Activated naive CD4-positive, alpha-beta T cell treated with anti-CD3 and anti-CD28 coated beads, Interleukin-2, amount 10 ng/mL, durations not matched to agents 7 days and 5 days (primary cell): ENCODE measurements around the gene EVX2.

Experiments
- CTCF ChIA-PET: fragments of 350-600 bp; sonication (Branson Sonifier 250); formaldehyde crosslinking; loops from one replicate; lab custom pipeline; 2021; ENCODE audit warnings: antibody characterized with exemption; lab: Charles Lee
- DNase-seq: peaks from one replicate; pipeline ENCODE4 v3.0.0-alpha.2; 2020
- H3K27ac Mint-ChIP-seq: one replicate; pipeline ENCODE4 v1.8.0; 2021; ENCODE audit warnings: mild to moderate bottlenecking, moderate library complexity, mixed read lengths
- H3K27me3 Mint-ChIP-seq: one replicate; pipeline ENCODE4 v1.8.0; 2021; ENCODE audit warnings: mild to moderate bottlenecking, mixed read lengths
- H3K36me3 Mint-ChIP-seq: one replicate; pipeline ENCODE4 v1.8.0; 2021; ENCODE audit warnings: mixed read lengths
- H3K4me1 Mint-ChIP-seq: one replicate; pipeline ENCODE4 v1.8.0; 2021; ENCODE audit warnings: mixed read lengths
- H3K4me3 Mint-ChIP-seq: one replicate; pipeline ENCODE4 v1.8.0; 2021; ENCODE audit warnings: mild to moderate bottlenecking, moderate library complexity, mixed read lengths
- H3K9me3 Mint-ChIP-seq: one replicate; pipeline ENCODE4 v1.8.0; 2021; ENCODE audit warnings: mixed read lengths

The EVX2 gene

DNA sequence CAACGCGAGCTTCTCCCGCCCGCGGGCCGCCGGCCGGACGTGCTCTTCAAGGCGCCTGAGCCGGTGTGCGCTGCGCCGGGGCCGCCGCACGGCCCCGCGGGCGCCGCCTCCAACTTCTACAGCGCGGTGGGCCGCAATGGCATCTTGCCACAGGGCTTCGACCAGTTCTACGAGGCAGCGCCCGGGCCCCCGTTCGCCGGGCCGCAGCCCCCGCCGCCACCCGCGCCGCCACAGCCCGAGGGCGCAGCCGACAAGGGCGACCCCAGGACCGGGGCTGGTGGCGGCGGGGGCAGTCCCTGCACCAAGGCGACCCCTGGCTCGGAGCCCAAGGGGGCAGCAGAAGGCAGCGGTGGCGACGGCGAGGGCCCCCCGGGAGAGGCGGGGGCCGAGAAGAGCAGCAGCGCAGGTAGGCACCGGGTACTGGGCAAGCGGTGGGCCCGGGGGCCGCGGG is 24.0 kb upstream of the EVX2 start:
- Mint-ChIP-seq H3K27me3 (peaks cover 92% of the 10 kb centered on the region), H3K4me1 (peaks cover 7% of the 10 kb centered on the region), H3K36me3 (peaks cover 9% of the 10 kb centered on the region), H3K27ac (no peak overlapping the region), H3K9me3 (peaks cover 4% of the 10 kb centered on the region), H3K4me3 (no peak overlapping the region)
- CTCF ChIA-PET, result no interaction called here
- DNase-seq, result no peak

DNA sequence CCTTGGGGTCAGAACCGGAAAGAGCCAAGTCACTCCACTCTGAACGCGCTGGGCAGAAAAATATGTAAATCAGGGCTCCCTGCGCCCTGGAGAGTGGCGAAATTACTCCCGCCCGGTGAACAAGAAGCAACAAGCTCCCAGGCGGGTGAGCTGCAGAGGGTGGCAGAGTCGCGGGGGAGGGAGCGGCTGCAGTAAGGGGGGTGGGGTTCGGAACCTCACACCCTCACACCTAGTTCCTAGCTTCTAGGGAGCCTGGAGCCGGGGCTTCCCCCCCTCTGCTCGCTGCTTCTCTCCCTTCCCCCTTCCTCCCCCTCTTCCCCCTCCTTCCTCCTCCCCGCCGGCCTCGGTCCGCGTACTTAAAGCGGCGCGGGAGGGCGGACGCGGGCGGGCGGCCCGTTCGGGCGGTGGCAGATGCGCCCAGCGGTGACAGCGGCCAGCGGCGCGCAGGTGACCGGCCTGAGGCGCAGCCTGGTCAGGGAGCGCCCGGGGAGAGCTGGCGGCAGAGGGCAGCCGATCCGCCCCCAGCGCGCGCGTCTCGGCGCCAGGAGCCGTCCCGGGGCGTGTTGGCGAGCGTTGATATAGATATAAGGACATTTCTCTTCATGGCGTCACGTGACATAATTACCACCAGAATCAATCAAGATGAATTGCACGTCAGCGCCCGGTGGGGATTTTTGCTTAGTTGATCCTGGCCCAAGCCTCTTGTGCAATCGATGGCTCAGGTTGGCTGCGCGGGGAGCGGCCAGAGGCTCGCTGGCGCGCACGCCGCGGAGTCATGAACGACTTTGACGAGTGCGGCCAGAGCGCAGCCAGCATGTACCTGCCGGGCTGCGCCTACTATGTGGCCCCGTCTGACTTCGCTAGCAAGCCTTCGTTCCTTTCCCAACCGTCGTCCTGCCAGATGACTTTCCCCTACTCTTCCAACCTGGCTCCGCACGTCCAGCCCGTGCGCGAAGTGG is 23.1 kb upstream of the EVX2 start, which contains the start of gene HOXD11:
Gene HOXD11, plus strand, starts transcription at position 700 of the 959 bp plus-strand sequence. Its CDS starts 76 bp downstream, at position 776.
- no peak for DNase-seq

DNA sequence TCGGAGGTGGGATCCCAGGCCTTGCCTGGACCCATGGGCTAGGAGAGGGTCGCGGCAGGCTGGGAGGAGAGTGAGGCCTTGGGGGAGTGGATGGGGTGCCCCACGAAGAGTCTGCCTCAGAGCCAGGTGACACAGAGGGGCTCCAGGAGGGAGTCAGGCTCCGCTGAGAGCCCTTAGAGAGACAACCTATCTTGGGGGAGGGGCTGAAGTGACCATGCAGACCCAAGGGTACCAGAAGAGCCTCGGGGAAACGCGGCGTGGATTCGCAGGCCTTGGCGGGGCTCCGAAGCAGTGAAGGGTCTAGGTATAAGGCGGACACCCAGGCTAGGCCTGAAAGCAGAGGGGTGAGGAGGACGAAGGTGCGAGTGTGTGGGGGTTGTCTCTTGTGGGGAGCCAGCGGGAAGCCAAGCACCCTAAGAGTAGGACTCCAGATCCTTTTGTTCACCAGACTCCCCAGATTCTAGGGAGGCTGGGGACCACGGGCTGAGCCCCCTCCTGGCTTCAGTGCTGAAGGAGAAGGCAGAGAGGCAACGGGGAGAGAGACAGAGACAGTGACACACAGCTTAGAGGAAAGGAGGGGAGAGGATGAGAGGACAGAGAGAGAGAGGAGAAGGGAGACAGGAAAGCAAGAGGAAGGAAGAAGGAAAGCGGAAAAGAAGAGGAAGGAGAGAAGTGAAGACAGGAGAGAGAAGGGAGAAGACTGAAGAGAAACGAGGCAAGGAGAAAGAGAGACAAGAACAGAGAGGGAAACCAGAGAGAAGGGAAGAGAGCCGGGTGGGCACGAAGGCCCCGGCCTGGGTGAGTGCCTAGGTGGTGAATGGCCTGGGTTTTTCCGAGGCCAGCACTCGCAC is 22.2 kb upstream of the EVX2 start:
- peaks cover 7% of the 10 kb centered on the region for H3K4me1 Mint-ChIP-seq
- CTCF ChIA-PET, result no interaction called here
- DNase-seq, result no peak
- H3K4me3 Mint-ChIP-seq, result peak overlapping the region; percentile 43
- peaks cover 92% of the 10 kb centered on the region for H3K27me3 Mint-ChIP-seq
- peaks cover 7% of the 10 kb centered on the region for H3K36me3 Mint-ChIP-seq
- H3K9me3 Mint-ChIP-seq, result peaks cover 4% of the 10 kb centered on the region
- peak overlapping the region; percentile 82 for H3K27ac Mint-ChIP-seq

More for the DNA sequence above, 23.1 kb upstream of the EVX2 start, which contains the start of gene HOXD11:
- peak within 1 kb of the TSS; percentile 43 for H3K4me3 Mint-ChIP-seq
- CTCF ChIA-PET, result no interaction called here
- peaks cover 4% of the 10 kb centered on the region for H3K9me3 Mint-ChIP-seq
- H3K36me3 Mint-ChIP-seq, result peaks cover 9% of the 10 kb centered on the region
- H3K27ac Mint-ChIP-seq, result peak within 1 kb of the TSS; percentile 82
- peaks cover 92% of the 10 kb centered on the region for H3K27me3 Mint-ChIP-seq
- peaks cover 7% of the 10 kb centered on the region for H3K4me1 Mint-ChIP-seq

DNA sequence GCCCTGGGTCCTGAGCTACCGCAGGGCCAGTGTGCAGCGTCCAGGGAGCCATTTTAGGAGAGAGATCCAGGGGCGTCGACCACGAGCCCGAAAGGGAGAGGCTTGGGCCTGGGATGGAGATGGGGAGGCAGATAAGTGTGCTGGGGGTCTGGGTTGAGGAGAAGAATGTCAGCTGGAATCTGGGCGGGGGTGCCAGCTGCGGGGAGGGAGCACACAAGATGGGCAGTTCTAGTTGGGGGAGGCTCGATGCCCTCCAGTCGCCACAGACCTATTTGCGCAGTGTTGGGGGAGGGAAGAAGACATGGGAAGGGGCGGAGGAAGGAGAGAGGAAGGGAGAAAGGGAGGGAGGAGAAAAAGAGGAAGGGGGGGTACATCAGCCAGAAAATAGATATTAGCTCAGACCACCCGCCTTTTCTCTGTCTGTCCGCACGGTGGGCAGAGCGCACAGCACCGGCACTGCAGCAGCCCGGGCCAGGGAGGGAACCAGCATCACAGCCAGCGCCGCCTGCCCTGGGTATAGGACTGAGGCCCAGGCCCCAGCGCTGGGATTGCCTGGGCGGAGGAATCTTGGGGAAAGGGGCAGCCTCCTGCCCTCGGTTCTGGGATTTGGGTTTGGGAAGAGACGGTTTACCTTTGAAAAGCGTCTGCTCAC is 21.4 kb upstream of the EVX2 start:
- H3K9me3 Mint-ChIP-seq, result peaks cover 4% of the 10 kb centered on the region
- no peak for DNase-seq
- peaks cover 95% of the 10 kb centered on the region for H3K27me3 Mint-ChIP-seq
- peaks cover 7% of the 10 kb centered on the region for H3K4me1 Mint-ChIP-seq
- CTCF ChIA-PET, result no interaction called here
- H3K36me3 Mint-ChIP-seq, result peaks cover 7% of the 10 kb centered on the region
- peak overlapping the region; percentile 45 for H3K27ac Mint-ChIP-seq
- H3K4me3 Mint-ChIP-seq, result no peak overlapping the region

DNA sequence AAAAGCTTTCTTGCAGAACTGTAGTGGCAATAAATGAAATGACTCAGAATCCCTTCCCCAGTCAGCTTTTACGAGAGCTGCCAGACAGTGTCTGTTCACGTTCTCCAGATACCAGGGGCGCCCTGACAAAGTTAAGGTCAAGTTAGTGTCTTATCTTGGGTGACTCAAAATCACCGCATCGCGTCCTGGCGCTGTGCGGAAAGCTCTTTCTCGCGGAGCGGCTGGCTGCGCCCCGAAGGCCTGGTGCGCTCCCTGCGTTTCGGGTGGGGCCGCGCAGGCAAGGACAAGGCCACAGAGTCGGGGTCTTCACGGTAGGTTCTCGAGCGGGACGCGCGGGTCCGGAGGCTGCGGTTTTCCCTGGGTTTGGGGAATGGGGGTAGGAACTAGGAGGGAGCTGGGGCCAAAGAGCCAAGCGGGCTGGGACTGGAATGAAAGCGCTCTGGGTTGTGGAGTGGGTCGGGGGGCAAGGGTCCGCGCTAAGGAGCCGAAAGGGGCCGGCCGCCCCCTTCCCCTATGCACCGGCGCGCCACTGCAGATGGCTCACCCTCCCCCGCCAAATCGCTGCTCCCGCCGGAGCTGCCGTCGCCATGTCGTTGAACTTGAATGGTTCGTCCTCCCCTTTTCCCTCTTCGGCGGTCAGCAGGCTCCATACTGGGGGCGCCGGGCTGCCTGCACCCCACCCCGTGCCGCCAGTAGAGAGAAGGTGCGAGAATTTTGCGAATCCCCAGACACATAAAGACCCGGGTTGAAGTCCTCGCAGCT is 20.7 kb upstream of the EVX2 start:
- Mint-ChIP-seq H3K4me1 (peaks cover 7% of the 10 kb centered on the region), H3K27ac (peak overlapping the region; percentile 73), H3K9me3 (peaks cover 4% of the 10 kb centered on the region), H3K36me3 (peaks cover 7% of the 10 kb centered on the region), H3K4me3 (no peak overlapping the region), H3K27me3 (peaks cover 96% of the 10 kb centered on the region)
- CTCF ChIA-PET, result no interaction called here
- no peak for DNase-seq

DNA sequence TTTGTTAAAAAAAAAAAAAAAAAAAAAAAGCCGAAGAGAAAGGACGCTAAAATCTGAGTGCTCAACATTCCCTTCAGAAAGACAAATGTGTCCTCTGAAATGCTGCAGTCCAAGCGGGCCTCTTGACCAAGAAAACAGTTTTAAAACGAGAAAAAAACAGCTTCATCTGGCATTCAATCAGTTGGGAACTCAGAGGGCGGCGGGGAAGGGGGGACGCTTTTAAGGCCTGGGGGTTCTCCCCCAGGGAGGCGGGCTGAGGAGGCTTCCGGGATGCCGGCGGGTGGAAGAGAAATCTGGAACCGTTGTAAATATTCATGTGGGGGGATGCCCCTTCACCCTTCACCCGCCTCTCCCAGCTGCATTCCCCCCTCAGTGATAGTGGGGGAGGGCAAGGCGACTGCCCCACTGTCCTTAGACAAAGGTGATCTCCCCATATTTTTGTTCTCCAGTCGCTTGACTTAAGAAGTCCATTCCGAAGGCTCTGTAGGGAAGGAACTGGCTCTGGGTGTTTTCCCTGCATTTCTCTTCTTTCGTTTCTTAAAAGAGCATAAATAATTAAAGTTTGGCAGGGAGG is 20.1 kb upstream of the EVX2 start:
- Mint-ChIP-seq H3K27ac (no peak overlapping the region), H3K27me3 (peaks cover 96% of the 10 kb centered on the region), H3K9me3 (peaks cover 3% of the 10 kb centered on the region), H3K36me3 (peaks cover 5% of the 10 kb centered on the region), H3K4me3 (no peak overlapping the region), H3K4me1 (peaks cover 6% of the 10 kb centered on the region)
- no peak for DNase-seq
- CTCF ChIA-PET, result no interaction called here

DNA sequence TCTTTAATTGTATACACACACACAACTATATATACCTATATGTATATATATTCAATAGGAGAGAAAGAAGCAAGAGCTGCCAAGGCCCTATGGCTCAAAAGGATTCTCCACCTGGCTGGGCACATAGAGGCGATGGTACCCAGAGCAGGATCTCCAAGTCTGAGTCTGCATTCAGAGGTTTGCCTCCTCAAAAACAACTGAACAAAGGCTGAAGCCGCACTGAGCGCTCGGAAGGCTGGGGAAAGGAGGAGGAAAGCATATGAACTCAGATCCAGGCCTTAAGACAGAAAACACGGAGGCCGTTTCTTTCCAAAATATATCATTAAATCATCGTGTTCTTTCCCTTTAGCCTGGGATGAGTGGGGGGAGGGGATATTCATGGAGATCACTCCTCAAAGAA is 19.4 kb upstream of the EVX2 start:
- DNase-seq, result no peak
- Mint-ChIP-seq H3K4me1 (peaks cover 5% of the 10 kb centered on the region), H3K9me3 (peaks cover 3% of the 10 kb centered on the region), H3K27me3 (peaks cover 96% of the 10 kb centered on the region), H3K27ac (no peak overlapping the region), H3K4me3 (no peak overlapping the region), H3K36me3 (peaks cover 5% of the 10 kb centered on the region)
- CTCF ChIA-PET, result interaction anchor here (1.4 kb wide), 1 partner anchor 24 kb away, joined by 4 read pairs; no protein-coding TSS in a partner anchor

DNA sequence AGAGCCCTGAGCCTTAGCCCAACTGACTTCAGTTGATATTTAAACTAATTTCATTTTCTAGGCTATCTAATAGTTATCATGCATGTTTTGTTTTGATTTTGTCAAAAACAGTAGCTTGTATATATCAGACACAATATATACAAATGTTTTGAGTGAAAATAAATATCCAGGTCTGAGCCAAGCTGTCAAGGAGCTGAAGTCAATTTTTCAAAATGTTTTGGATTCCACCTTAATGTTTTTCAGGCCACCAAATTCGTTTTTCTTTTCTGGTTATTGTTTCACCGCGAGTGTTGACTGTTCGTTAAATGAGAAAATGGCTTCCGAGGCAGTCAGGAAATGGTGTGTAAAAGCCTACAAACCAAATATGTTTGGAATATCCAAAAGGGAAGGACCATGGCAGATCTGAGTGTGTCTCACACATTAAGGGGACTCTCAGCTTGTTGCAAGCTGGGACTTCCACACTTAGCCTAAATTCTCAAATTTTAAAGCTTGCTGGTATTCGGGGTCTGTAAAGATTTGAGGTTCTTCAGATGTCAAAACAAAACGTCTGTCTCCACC is 18.6 kb upstream of the EVX2 start:
- CTCF ChIA-PET, result interaction anchor here (0.8 to 1.4 kb wide), 4 partner anchors 18 to 38 kb away, joined by 3 to 5 read pairs (median 4); no protein-coding TSS in a partner anchor
- Mint-ChIP-seq H3K4me3 (no peak overlapping the region), H3K27me3 (peaks cover 100% of the 10 kb centered on the region), H3K9me3 (peaks cover 3% of the 10 kb centered on the region), H3K36me3 (peaks cover 5% of the 10 kb centered on the region), H3K4me1 (peaks cover 10% of the 10 kb centered on the region), H3K27ac (no peak overlapping the region)
- no peak for DNase-seq

DNA sequence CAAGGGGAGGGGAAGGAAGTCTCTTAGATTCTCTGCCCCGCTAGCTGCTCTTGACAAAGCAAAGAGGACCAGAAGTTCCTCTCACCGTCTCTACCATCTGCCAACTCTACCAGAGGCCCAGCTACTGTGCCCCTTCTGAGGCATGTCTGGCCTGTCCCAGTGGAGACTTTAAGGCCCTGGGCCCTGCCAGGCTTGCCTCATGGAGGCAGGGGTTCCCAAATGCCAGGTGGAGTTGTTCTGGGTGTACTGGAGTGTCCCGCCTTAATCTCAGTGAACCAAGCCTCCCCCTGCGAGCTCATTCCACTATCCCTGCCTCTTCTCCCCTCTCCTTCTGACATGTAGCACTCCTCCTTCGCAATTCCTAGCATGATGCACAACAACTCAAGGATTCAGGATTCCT is 18.1 kb upstream of the EVX2 start:
- Mint-ChIP-seq H3K9me3 (peaks cover 3% of the 10 kb centered on the region), H3K4me3 (no peak overlapping the region), H3K27me3 (peaks cover 100% of the 10 kb centered on the region), H3K27ac (no peak overlapping the region), H3K4me1 (peaks cover 15% of the 10 kb centered on the region), H3K36me3 (peaks cover 5% of the 10 kb centered on the region)
- CTCF ChIA-PET, result interaction anchor here (0.9 to 1.4 kb wide), 3 partner anchors 25 to 39 kb away, joined by 3 to 4 read pairs (median 4); no protein-coding TSS in a partner anchor
- no peak for DNase-seq

DNA sequence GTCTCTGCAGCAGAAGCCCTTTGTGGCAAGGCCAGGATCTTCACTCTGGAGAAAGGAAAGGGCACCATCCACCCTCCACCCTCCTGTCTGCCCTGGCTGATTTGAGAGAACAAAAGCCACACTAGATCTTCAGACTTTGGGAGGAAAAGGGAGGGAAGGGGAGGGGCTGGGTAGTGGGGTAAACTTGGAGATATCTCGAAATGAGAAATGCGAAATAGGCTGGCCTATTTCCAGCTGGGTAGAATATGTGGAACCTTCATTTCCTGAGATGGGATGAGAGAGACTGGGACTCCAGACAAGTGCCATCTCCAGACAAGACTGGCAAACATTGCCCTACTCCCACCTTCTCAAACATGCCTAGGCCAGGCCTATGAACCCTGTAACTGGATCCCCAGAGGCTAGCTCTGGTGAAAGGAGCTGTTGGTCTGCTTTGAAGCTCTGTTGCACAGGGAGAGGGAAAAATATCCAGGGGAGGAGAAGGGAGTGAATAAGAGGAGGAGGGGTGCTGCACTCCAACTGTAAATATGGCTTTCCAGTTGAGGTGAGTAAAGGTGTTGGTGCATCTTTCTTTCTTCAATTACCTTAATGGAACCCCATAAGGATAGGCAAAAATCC is 17.6 kb upstream of the EVX2 start:
- Mint-ChIP-seq H3K4me1 (peaks cover 19% of the 10 kb centered on the region), H3K27ac (no peak overlapping the region), H3K27me3 (peaks cover 100% of the 10 kb centered on the region), H3K4me3 (no peak overlapping the region), H3K9me3 (peaks cover 2% of the 10 kb centered on the region), H3K36me3 (peaks cover 3% of the 10 kb centered on the region)
- CTCF ChIA-PET, result interaction anchor here (0.9 to 1.0 kb wide), 2 partner anchors 38 to 39 kb away, joined by 3 to 4 read pairs; no protein-coding TSS in a partner anchor
- DNase-seq, result no peak

DNA sequence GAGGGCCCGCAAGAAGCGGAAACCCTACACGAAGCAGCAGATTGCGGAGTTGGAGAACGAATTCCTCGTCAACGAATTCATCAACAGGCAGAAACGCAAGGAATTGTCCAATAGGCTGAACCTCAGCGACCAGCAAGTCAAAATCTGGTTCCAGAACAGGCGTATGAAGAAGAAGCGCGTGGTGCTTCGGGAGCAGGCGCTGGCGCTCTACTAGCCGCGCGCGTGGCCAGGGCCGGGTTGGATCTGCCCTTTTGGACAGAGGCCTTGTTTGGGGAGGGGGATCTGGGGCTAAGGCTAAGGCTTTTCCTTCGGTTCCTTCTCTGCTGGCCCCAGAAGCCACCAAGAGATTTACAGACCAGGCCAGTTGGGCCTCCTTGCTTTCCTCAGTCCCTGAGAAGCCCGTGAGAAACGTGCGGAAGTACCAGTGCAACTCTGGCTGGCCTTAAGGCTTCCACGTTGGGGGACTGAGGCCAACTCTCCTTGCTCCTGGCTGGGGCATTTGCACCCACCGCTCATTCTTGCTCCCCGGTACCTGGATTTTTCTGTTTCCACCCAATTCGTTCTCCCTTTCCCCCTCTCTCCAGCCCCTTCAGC is 16.9 kb upstream of the EVX2 start:
- no peak for DNase-seq
- Mint-ChIP-seq H3K4me3 (no peak overlapping the region), H3K27me3 (peaks cover 95% of the 10 kb centered on the region), H3K36me3 (no peaks in the 10 kb centered on the region), H3K4me1 (peaks cover 19% of the 10 kb centered on the region), H3K9me3 (no peaks in the 10 kb centered on the region), H3K27ac (no peak overlapping the region)
- CTCF ChIA-PET, result no interaction called here
